SJSA1 (cell line): ENCODE measurements around the gene ZBTB7C. TPM values are rescaled to one million over a fixed set of nuclear protein-coding genes. Genes with fewer than 3 reads are reported as not detected.
"Not testable (repeated sequence)": the region's sequence is repeated elsewhere in the genome, so short reads cannot be mapped to it uniquely, and the experiment has no call there.

Experiments used
- DNase-seq, 2 experiments: peaks; one replicate each; pipeline ENCODE4 v3.0.0-alpha.2; 2015 to 2020; ENCODE audit warnings: low spot score in 2 of 2, low read depth in 1 of 2
- H3K27ac ChIP-seq: fragments of 250-450 bp; sonication (Bioruptor Pico); 2 replicates; pipeline ENCODE4 v1.5.1; 2020; ENCODE audit warnings: mild to moderate bottlenecking, moderate library complexity
- H3K27me3 ChIP-seq: fragments of 250-450 bp; sonication (Bioruptor Pico); replicated peaks from 2 replicates; pipeline ENCODE4 v1.5.1; 2020; ENCODE audit warnings: mild to moderate bottlenecking, moderate library complexity
- H3K36me3 ChIP-seq: fragments of 250-450 bp; sonication (Bioruptor Pico); 2 replicates; pipeline ENCODE4 v1.5.1; 2020; ENCODE audit warnings: mild to moderate bottlenecking
- H3K4me1 ChIP-seq: fragments of 250-450 bp; sonication (Bioruptor Pico); replicated peaks from 2 replicates; pipeline ENCODE4 v1.6.1; 2021; ENCODE audit warnings: mild to moderate bottlenecking
- H3K4me3 ChIP-seq: fragments of 250-450 bp; sonication (Bioruptor Pico); 2 replicates; pipeline ENCODE4 v1.5.1; 2020; ENCODE audit warnings: mild to moderate bottlenecking
- H3K9me3 ChIP-seq: fragments of 250-450 bp; sonication (Bioruptor Pico); replicated peaks from 2 replicates; pipeline ENCODE4 v1.5.1; 2020; ENCODE audit warnings: mild to moderate bottlenecking
- total RNA-seq: library from RNA; depleted of rRNA; stranded (reverse); fragments of >200 nt; shearing (Covaris generic); gene quantifications from 2 replicates; pipeline ENCODE4 v1.2.3, GENCODE V29; 2014

Gene ZBTB7C
- total RNA-seq, 1 experiment from 2014 or later, result 0.50 TPM

GRCh38 chr18:48436907-48437306, 27.7 kb upstream of the ZBTB7C start:
- no peak for DNase-seq
- H3K4me1 ChIP-seq, result no peaks in the 10 kb centered on the region
- no peak overlapping the region for H3K4me3 ChIP-seq
- H3K36me3 ChIP-seq, result no peaks in the 10 kb centered on the region
- H3K9me3 ChIP-seq, result no peaks in the 10 kb centered on the region
- peaks cover 22% of the 10 kb centered on the region; the same call in 1 of the 2 replicates for H3K27me3 ChIP-seq
- H3K27ac ChIP-seq, result no peak overlapping the region

- not testable (repeated sequence) for H3K27me3 ChIP-seq, H3K9me3 ChIP-seq, H3K4me1 ChIP-seq, H3K4me3 ChIP-seq, DNase-seq, H3K36me3 ChIP-seq, H3K27ac ChIP-seq
Measured at GRCh38 chr18:48434382-48434781, 25.2 kb upstream of the ZBTB7C start.

GRCh38 chr18:48433541-48433940, 24.4 kb upstream of the ZBTB7C start:
- no peaks in the 10 kb centered on the region for H3K36me3 ChIP-seq
- no peaks in the 10 kb centered on the region for H3K9me3 ChIP-seq
- no peak for DNase-seq
- H3K27me3 ChIP-seq, result 0 out of 2 replicates have a peak, but pooled peaks cover 9% of the 10 kb centered on the region
- no peak overlapping the region for H3K27ac ChIP-seq
- H3K4me3 ChIP-seq, result no peak overlapping the region
- no peaks in the 10 kb centered on the region for H3K4me1 ChIP-seq

- Histone ChIP-seq H3K27ac (no peak overlapping the region), H3K4me1 (no peaks in the 10 kb centered on the region), H3K36me3 (no peaks in the 10 kb centered on the region), H3K9me3 (no peaks in the 10 kb centered on the region), H3K27me3 (no peaks in the 10 kb centered on the region), H3K4me3 (no peak overlapping the region)
- no peak for DNase-seq
Measured at GRCh38 chr18:48430150-48430549, 21.0 kb upstream of the ZBTB7C start.

- no peaks in the 10 kb centered on the region for H3K9me3 ChIP-seq
- H3K4me3 ChIP-seq, result no peak overlapping the region
- peaks cover 3% of the 10 kb centered on the region for H3K27me3 ChIP-seq
- H3K4me1 ChIP-seq, result no peaks in the 10 kb centered on the region
- H3K36me3 ChIP-seq, result no peaks in the 10 kb centered on the region
- H3K27ac ChIP-seq, result no peak overlapping the region
- no peak for DNase-seq
Measured at GRCh38 chr18:48428475-48429177, 19.4 kb upstream of the ZBTB7C start.

GRCh38 chr18:48422947-48423378, 13.8 kb upstream of the ZBTB7C start:
- peaks cover 3% of the 10 kb centered on the region for H3K27me3 ChIP-seq
- no peak for DNase-seq
- peaks cover 13% of the 10 kb centered on the region for H3K4me1 ChIP-seq
- H3K4me3 ChIP-seq, result no peak overlapping the region
- no peaks in the 10 kb centered on the region for H3K9me3 ChIP-seq
- no peak overlapping the region for H3K27ac ChIP-seq
- no peaks in the 10 kb centered on the region for H3K36me3 ChIP-seq

GRCh38 chr18:48419277-48420022, 10.3 kb upstream of the ZBTB7C start:
- Histone ChIP-seq H3K27ac (no peak overlapping the region), H3K9me3 (no peaks in the 10 kb centered on the region), H3K4me1 (peaks cover 16% of the 10 kb centered on the region), H3K4me3 (no peak overlapping the region), H3K27me3 (peaks cover 9% of the 10 kb centered on the region), H3K36me3 (no peaks in the 10 kb centered on the region)
- no peak for DNase-seq

- no peak overlapping the region for H3K27ac ChIP-seq
- H3K9me3 ChIP-seq, result no peaks in the 10 kb centered on the region
- peaks cover 16% of the 10 kb centered on the region for H3K4me1 ChIP-seq
- no peak overlapping the region for H3K4me3 ChIP-seq
- H3K27me3 ChIP-seq, result peaks cover 6% of the 10 kb centered on the region; the same call in 1 of the 2 replicates
- DNase-seq, result peak; percentile 34 to 53
- no peaks in the 10 kb centered on the region for H3K36me3 ChIP-seq
Measured at GRCh38 chr18:48418539-48419276, 9.5 kb upstream of the ZBTB7C start.

GRCh38 chr18:48417985-48418384, 8.8 kb upstream of the ZBTB7C start:
- H3K4me3 ChIP-seq, result no peak overlapping the region
- no peak overlapping the region for H3K27ac ChIP-seq
- H3K27me3 ChIP-seq, result peaks cover 6% of the 10 kb centered on the region; the same call in 1 of the 2 replicates
- H3K4me1 ChIP-seq, result peaks cover 16% of the 10 kb centered on the region
- no peaks in the 10 kb centered on the region for H3K36me3 ChIP-seq
- DNase-seq, result no peak
- H3K9me3 ChIP-seq, result no peaks in the 10 kb centered on the region

GRCh38 chr18:48413342-48413741, 4.2 kb upstream of the ZBTB7C start:
- no peak overlapping the region for H3K4me3 ChIP-seq
- peaks cover 24% of the 10 kb centered on the region for H3K27me3 ChIP-seq
- no peaks in the 10 kb centered on the region for H3K36me3 ChIP-seq
- peaks cover 18% of the 10 kb centered on the region for H3K4me1 ChIP-seq
- no peak for DNase-seq
- no peaks in the 10 kb centered on the region for H3K9me3 ChIP-seq
- no peak overlapping the region for H3K27ac ChIP-seq

GRCh38 chr18:48412339-48412929, 3.3 kb upstream of the ZBTB7C start:
- DNase-seq, result peak in 1 of 2 experiments; percentile 34

GRCh38 chr18:48410095-48410920, 1.1 kb upstream of the ZBTB7C start:
- Histone ChIP-seq H3K4me1 (peaks cover 18% of the 10 kb centered on the region), H3K27ac (no peak overlapping the region), H3K27me3 (peaks cover 22% of the 10 kb centered on the region), H3K4me3 (peak overlapping the region; percentile 53), H3K36me3 (no peaks in the 10 kb centered on the region), H3K9me3 (no peaks in the 10 kb centered on the region)
- peak; percentile 87 to 91 for DNase-seq

More at GRCh38 chr18:48412339-48412929, 3.3 kb upstream of the ZBTB7C start:
- no peak overlapping the region for H3K4me3 ChIP-seq
- H3K9me3 ChIP-seq, result no peaks in the 10 kb centered on the region
- H3K27me3 ChIP-seq, result peaks cover 28% of the 10 kb centered on the region
- peaks cover 16% of the 10 kb centered on the region for H3K4me1 ChIP-seq
- no peak overlapping the region for H3K27ac ChIP-seq
- no peaks in the 10 kb centered on the region for H3K36me3 ChIP-seq

- Histone ChIP-seq H3K9me3 (no peaks in the 10 kb centered on the region), H3K4me3 (peak overlapping the region; percentile 53), H3K27me3 (peaks cover 22% of the 10 kb centered on the region), H3K4me1 (peaks cover 24% of the 10 kb centered on the region), H3K36me3 (no peaks in the 10 kb centered on the region), H3K27ac (no peak overlapping the region)
- peak; percentile 54 to 61 for DNase-seq
Measured at GRCh38 chr18:48409591-48410094, 460 bp upstream of the ZBTB7C start.
